Spleen (tissue), 7 donors: ENCODE measurements around the gene BICDL2.

Experiments
- CTCF ChIP-seq, 11 experiments: fragments of 200-600 bp in 7 of 11; fragments of 450-650 bp in 4 of 11; sonication (generic) in 4 of 11; IDR thresholded peaks in 8 of 11; conservative IDR thresholded peaks in 3 of 11; 1 replicate in 7 of 11; 2 replicates in 4 of 11; pipeline versions ENCODE4 v1.4.0 to v1.8.0; 2016 to 2021; ENCODE audit warnings: antibody characterized with exemption in 11 of 11, inconsistent platforms in 4 of 11, mild to moderate bottlenecking in 1 of 11
- POLR2A ChIP-seq, 3 donors: fragments of 450-650 bp; IDR thresholded peaks; one replicate each; pipeline ENCODE4 v1.5.1; 2017; ENCODE audit warnings: antibody characterized with exemption in 3 of 3, mild to moderate bottlenecking in 1 of 3
- donor health status: DM: no; HTN: no; CAD: no; lungs with moderate emphysema.
- donor health status: DM: no; HTN: no; CAD: no.
- donor health status: DM: no; HTN: no; CAD: no.

- no peak for TF ChIP-seq POLR2A (IDR thresholded peaks at IDR 0.05)
- TF ChIP-seq CTCF (IDR thresholded peaks at IDR 0.05 in 8 of 11, conservative IDR thresholded peaks at IDR 0.05 in 3 of 11): no peak
Observed at GRCh38 chr16:3029491-3030221, 7.1 kb downstream of the BICDL2 start.
